Endothelial cell of umbilical vein (primary cell): ENCODE data around the gene FUT2. TPM values are rescaled to one million over a fixed set of nuclear protein-coding genes. Genes with fewer than 3 reads are reported as not detected.

Experiments
- BruUV-seq: library from RNA; stranded (reverse); fragments of 400-500 nt; replicated peaks from 2 replicates; lab custom pipeline; 2021; lab: Mats Ljungman, UMichigan
- CTCF ChIA-PET: fragments of 300-600, 350-600 bp; sonication (Branson Sonifier 250); formaldehyde crosslinking; loops from one replicate; lab custom pipeline; 2021; ENCODE audit warnings: antibody characterized with exemption, inconsistent platforms; lab: Charles Lee
- POLR2A ChIA-PET: fragments of 300-600, 350-600 bp; sonication (Branson Sonifier 250); formaldehyde crosslinking; loops from one replicate; lab custom pipeline; 2021; ENCODE audit warnings: antibody characterized with exemption, inconsistent platforms; lab: Charles Lee
- DNase-seq: peaks from one replicate; pipeline ENCODE4 v3.0.0-alpha.2; 2011; ENCODE audit warnings: low read depth, low spot score
- FAIRE-seq: peaks from 2 replicates; lab custom pipeline; 2011; peaks lifted over from hg19 to GRCh38; lab: Jason Lieb, UNC
- H2AFZ ChIP-seq: 2 replicates; pipeline ENCODE4 v1.6.0; 2012; ENCODE audit warnings: low read depth, low read length, control low read depth, inconsistent platforms
- H3K27ac ChIP-seq: 2 replicates; pipeline ENCODE4 v1.5.1; 2011; ENCODE audit warnings: low read depth, mild to moderate bottlenecking, control low read depth, low read length, moderate library complexity; ENCODE audit not compliant: insufficient read depth
- H3K27me3 ChIP-seq, 2 experiments: 2 replicates each; pipeline versions ENCODE4 v1.6.0 to v1.6.1; 2011; ENCODE audit warnings: low read length in 2 of 2, mixed read lengths in 1 of 2; ENCODE audit not compliant: control insufficient read depth in 2 of 2, insufficient read depth in 2 of 2
- H3K36me3 ChIP-seq, 2 experiments: 2 replicates in 1 of 2; 3 replicates in 1 of 2; pipeline ENCODE4 v1.5.1; 2011; ENCODE audit warnings: low read length in 2 of 2, mild to moderate bottlenecking in 1 of 2, moderate library complexity in 1 of 2; ENCODE audit not compliant: control insufficient read depth in 2 of 2, insufficient read depth in 2 of 2; ENCODE audit errors: extremely low read depth in 1 of 2
- H3K4me1 ChIP-seq: 3 replicates; pipeline ENCODE4 v1.5.1; 2011; ENCODE audit warnings: mild to moderate bottlenecking, low read length; ENCODE audit not compliant: control insufficient read depth, insufficient read depth; ENCODE audit errors: extremely low read depth
- H3K4me2 ChIP-seq: 2 replicates; pipeline ENCODE4 v1.6.1; 2011; ENCODE audit warnings: low read length, control low read depth, mixed read lengths; ENCODE audit not compliant: insufficient read depth
- H3K4me3 ChIP-seq, 3 experiments: fragments of 200-600 bp in 1 of 3; sonication (generic), shearing (Covaris generic) in 1 of 3; replicated peaks in 1 of 3; 2 replicates each; pipeline ENCODE4 v1.5.1; 2011 to 2016; ENCODE audit warnings: control low read depth in 3 of 3, low read length in 3 of 3, mild to moderate bottlenecking in 2 of 3, inconsistent platforms in 1 of 3, low read depth in 1 of 3, moderate library complexity in 1 of 3; ENCODE audit not compliant: insufficient read depth in 1 of 3
- H3K79me2 ChIP-seq: 2 replicates; pipeline ENCODE4 v1.6.0; 2012; ENCODE audit warnings: low read length, inconsistent platforms; ENCODE audit not compliant: control insufficient read depth, insufficient read depth
- H3K9ac ChIP-seq: replicated peaks from 2 replicates; pipeline ENCODE3; 2011; ENCODE audit warnings: low read length, control low read depth; ENCODE audit not compliant: insufficient read depth; ENCODE audit errors: extremely low read depth
- H3K9me1 ChIP-seq: replicated peaks from 3 replicates; pipeline ENCODE4 v1.6.0; 2011; ENCODE audit warnings: mild to moderate bottlenecking, low read length; ENCODE audit not compliant: control insufficient read depth, insufficient read depth; ENCODE audit errors: extremely low read depth
- H3K9me3 ChIP-seq: replicated peaks from 2 replicates; pipeline ENCODE4 v1.5.1; 2012; ENCODE audit warnings: low read length, inconsistent platforms; ENCODE audit not compliant: control insufficient read depth, insufficient read depth
- H4K20me1 ChIP-seq: replicated peaks from 2 replicates; pipeline ENCODE3; 2011; ENCODE audit warnings: mild to moderate bottlenecking, low read length; ENCODE audit not compliant: control insufficient read depth, insufficient read depth; ENCODE audit errors: extremely low read depth
- CTCF ChIP-seq, 2 donors: IDR thresholded peaks; 1 replicate in 1 of 2; 2 replicates in 1 of 2; pipeline ENCODE4 v1.5.1; 2011; ENCODE audit warnings: low read length in 2 of 2, mild to moderate bottlenecking in 2 of 2, moderate library complexity in 2 of 2, control low read depth in 1 of 2, inconsistent platforms in 1 of 2, low read depth in 1 of 2; ENCODE audit not compliant: insufficient read depth in 1 of 2; ENCODE audit errors: extremely low read depth in 1 of 2
- EZH2 ChIP-seq: IDR thresholded peaks from 2 replicates; pipeline ENCODE4 v1.6.1; 2012; ENCODE audit warnings: borderline replicate concordance, low read depth, mild to moderate bottlenecking, moderate library complexity, low read length, inconsistent platforms; ENCODE audit not compliant: severe bottlenecking
- FOS ChIP-seq: IDR thresholded peaks from 2 replicates; pipeline ENCODE4 v1.6.1; 2011; ENCODE audit warnings: mild to moderate bottlenecking, low read length, moderate library complexity, borderline replicate concordance; ENCODE audit not compliant: insufficient read depth
- GATA2 ChIP-seq: IDR thresholded peaks from 2 replicates; pipeline ENCODE4 v1.7.0; 2011; ENCODE audit warnings: low read depth, mild to moderate bottlenecking, moderate library complexity, mixed read lengths, low read length; ENCODE audit not compliant: insufficient read length, insufficient read depth
- JUN ChIP-seq: IDR thresholded peaks from 2 replicates; pipeline ENCODE4 v1.6.1; 2011; ENCODE audit warnings: borderline replicate concordance, low read depth; ENCODE audit not compliant: insufficient read length, insufficient read depth
- MAX ChIP-seq: IDR thresholded peaks from 2 replicates; pipeline ENCODE4 v1.6.1; 2011; ENCODE audit not compliant: insufficient read depth, insufficient read length
- MYC ChIP-seq: IDR thresholded peaks from one replicate; pipeline ENCODE4 v1.6.1; 2011; ENCODE audit warnings: mild to moderate bottlenecking, low read depth, low read length
- POLR2A ChIP-seq: IDR thresholded peaks from 2 replicates; pipeline ENCODE4 v1.6.1; 2012; ENCODE audit warnings: low read depth, mild to moderate bottlenecking, control low read depth, low read length
- POLR2AphosphoS5 ChIP-seq: IDR thresholded peaks from 2 replicates; pipeline ENCODE4 v1.6.1; 2012; ENCODE audit warnings: low read depth, mild to moderate bottlenecking, control low read depth, low read length, moderate library complexity; ENCODE audit not compliant: insufficient read depth
- dilution Hi-C: fragments of 300-500 bp; cut with MboI; formaldehyde crosslinking; loops from one replicate; pipeline ENCODE4 v1.15.0; 2019; ENCODE audit warnings: low sequenced_read_pairs; ENCODE audit not compliant: extremely low pct_ligation_motif_present
- intact Hi-C: fragments of 100-400 bp; cut with micrococcal nuclease; formaldehyde crosslinking; loops from one replicate; pipeline ENCODE4 v1.10.0; 2022
- polyA plus RNA-seq, 4 experiments: library from polyadenylated mRNA; depleted of rRNA in 3 of 4; stranded (reverse) in 3 of 4; unstranded in 1 of 4; fragments of >200 nt; gene quantifications; 2 replicates each; pipeline versions ENCODE4 v1.2.1 to v1.2.3, GENCODE V29; 2011 to 2012; ENCODE audit warnings: missing spikeins in 1 of 4
- total RNA-seq: library from RNA; stranded (reverse); gene quantifications from 2 replicates; pipeline ENCODE4 v1.2.3, GENCODE V29; 2021

Gene FUT2
- total and polyA plus RNA-seq, 2 donors (not counting 3 experiments of a cell fraction or from before 2014, with no cell fraction given): not detected

DNA sequence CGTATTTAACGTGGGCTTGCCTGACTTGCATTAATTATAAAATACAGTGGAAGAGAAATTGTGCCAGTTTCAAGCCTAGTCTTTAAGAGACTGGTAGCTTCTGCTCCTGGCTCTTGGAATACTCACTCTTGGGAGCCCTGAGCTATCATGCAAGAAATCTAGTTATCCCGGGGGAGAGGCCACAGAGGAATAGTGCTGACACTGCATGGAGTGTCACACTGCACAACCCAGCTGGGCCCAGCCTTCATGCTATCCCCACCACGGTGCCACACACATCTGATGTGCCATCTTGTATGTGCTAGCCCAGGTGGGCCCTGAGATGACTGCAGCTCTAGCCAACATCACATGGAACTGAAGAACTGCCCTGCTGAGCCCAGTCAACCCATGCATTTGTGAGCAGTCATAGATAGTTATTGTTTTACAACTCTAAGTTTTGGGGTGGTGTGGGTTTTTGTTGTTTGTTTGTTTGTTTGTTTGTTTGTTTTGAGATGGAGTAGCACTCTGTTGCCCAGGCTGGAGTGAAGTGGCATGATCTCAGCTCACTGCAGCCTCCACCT, 15.4 kb downstream of the FUT2 start:
- Histone ChIP-seq H3K9me1 (no peaks in the 10 kb centered on the region), H3K9me3 (no peaks in the 10 kb centered on the region), H3K27me3 (no peaks in the 10 kb centered on the region), H3K4me2 (no peak overlapping the region), H3K4me1 (peaks cover 13% of the 10 kb centered on the region), H3K79me2 (no peaks in the 10 kb centered on the region), H3K36me3 (no peaks in the 10 kb centered on the region), H3K4me3 (no peak overlapping the region), H3K27ac (no peak overlapping the region), H2AFZ (no peak overlapping the region), H3K9ac (no peak overlapping the region), H4K20me1 (no peaks in the 10 kb centered on the region)
- ChIA-PET POLR2A (no interaction called here), CTCF (interaction anchor here (1.1 to 3.8 kb wide), 4 partner anchors 9 to 131 kb away, joined by 3 to 31 read pairs (median 8); partner anchors contain the start of gene CA11)
- dilution Hi-C loops (no loop called here), intact Hi-C loops (no loop called here)
- DNase-seq (no peak), FAIRE-seq (no peak)
- BruUV-seq: no TSS peak
- TF ChIP-seq MAX (no peak), JUN (no peak), CTCF (IDR thresholded peaks at IDR 0.05; ENCODE audit: extremely low read depth in 1 of 2, insufficient read depth in 1 of 2, low read depth in 1 of 2, low read length in 2 of 2) (no peak), GATA2 (no peak), EZH2 (no peak), POLR2A (no peak), POLR2AphosphoS5 (no peak), FOS (no peak), MYC (no peak)
